BJ (cell line): Measurements from ENCODE around the gene SLAMF8. TPM values are rescaled to one million over a fixed set of nuclear protein-coding genes. Genes with fewer than 3 reads are reported as not detected.

Experiments used
- CTCF ChIA-PET: fragments of 350-600 bp; formaldehyde crosslinking; extraction: SDS; loops from one replicate; lab custom pipeline; 2021; ENCODE audit warnings: antibody characterized with exemption, inconsistent platforms; lab: Yijun Ruan, JAX
- POLR2A ChIA-PET: fragments of 300-600 bp; sonication (Branson Sonifier 250); formaldehyde crosslinking; extraction: SDS; loops from one replicate; lab custom pipeline; 2021; ENCODE audit warnings: antibody characterized with exemption; lab: Charles Lee
- DNase-seq: peaks from one replicate; pipeline ENCODE4 v3.0.0-alpha.2; 2011; ENCODE audit warnings: low read depth
- H3K27me3 ChIP-seq: 2 replicates; pipeline ENCODE4 v1.6.0; 2011; ENCODE audit warnings: low read length; ENCODE audit not compliant: control insufficient read depth, insufficient read depth
- H3K36me3 ChIP-seq: 2 replicates; pipeline ENCODE4 v1.5.1; 2011; ENCODE audit warnings: low read length; ENCODE audit not compliant: control insufficient read depth, insufficient read depth
- H3K4me3 ChIP-seq: 2 replicates; pipeline ENCODE4 v1.5.1; 2011; ENCODE audit warnings: low read depth, mild to moderate bottlenecking, control low read depth, low read length
- CTCF ChIP-seq: IDR thresholded peaks from 2 replicates; pipeline ENCODE4 v1.5.1; 2011; ENCODE audit warnings: low read depth, mild to moderate bottlenecking, control low read depth, inconsistent platforms, low read length, moderate library complexity; ENCODE audit not compliant: insufficient read depth
- polyA plus RNA-seq: library from polyadenylated mRNA; depleted of rRNA; stranded (reverse); fragments of >200 nt; gene quantifications from 2 replicates; pipeline ENCODE4 v1.2.3, GENCODE V29; 2011

Gene SLAMF8
- polyA plus RNA-seq, 1 experiment: 0.06 TPM

GRCh38 chr1:159873530-159874143 is 47.0 kb downstream of the SLAMF8 start:
- ChIA-PET CTCF (interaction anchor here (0.8 to 1.6 kb wide), 8 partner anchors 8 to 134 kb away, joined by 3 to 6 read pairs (median 4); partner anchors contain the start of gene VSIG8), POLR2A (no interaction called here)
- no peaks in the 10 kb centered on the region for H3K27me3 ChIP-seq
- DNase-seq: no peak
- TF ChIP-seq CTCF: no peak
- H3K36me3 ChIP-seq: no peaks in the 10 kb centered on the region
- H3K4me3 ChIP-seq: no peak overlapping the region

GRCh38 chr1:159877695-159878444 is 51.2 kb downstream of the SLAMF8 start:
- TF ChIP-seq CTCF: no peak
- ChIA-PET POLR2A (no interaction called here), CTCF (interaction anchor here (0.5 to 3.5 kb wide), 3 partner anchors 9 to 79 kb away, joined by 3 to 18 read pairs (median 11); no protein-coding TSS in a partner anchor)
- no peak overlapping the region for H3K4me3 ChIP-seq
- DNase-seq: no peak
- no peaks in the 10 kb centered on the region for H3K27me3 ChIP-seq
- H3K36me3 ChIP-seq: no peaks in the 10 kb centered on the region

GRCh38 chr1:159879136-159879535 is 52.5 kb downstream of the SLAMF8 start:
- POLR2A ChIA-PET: no interaction called here
- no peaks in the 10 kb centered on the region for H3K27me3 ChIP-seq
- H3K36me3 ChIP-seq: no peaks in the 10 kb centered on the region
- CTCF ChIA-PET: interaction anchor here (0.7 to 3.5 kb wide), 4 partner anchors 9 to 81 kb away, joined by 3 to 18 read pairs (median 8); no protein-coding TSS in a partner anchor
- no peak overlapping the region for H3K4me3 ChIP-seq
- no peak for DNase-seq
- no peak for TF ChIP-seq CTCF

- CTCF ChIA-PET: interaction anchor here (0.9 to 3.5 kb wide), 7 partner anchors 8 to 457 kb away, joined by 3 to 27 read pairs (median 4); no protein-coding TSS in a partner anchor
- no peak for DNase-seq
- no peaks in the 10 kb centered on the region for H3K36me3 ChIP-seq
- no peak overlapping the region for H3K4me3 ChIP-seq
- no peaks in the 10 kb centered on the region for H3K27me3 ChIP-seq
- no peak for TF ChIP-seq CTCF
- POLR2A ChIA-PET: no interaction called here
Observed at GRCh38 chr1:159879977-159880376, 53.3 kb downstream of the SLAMF8 start.

- H3K27me3 ChIP-seq: no peaks in the 10 kb centered on the region
- H3K36me3 ChIP-seq: no peaks in the 10 kb centered on the region
- POLR2A ChIA-PET: no interaction called here
- no peak overlapping the region for H3K4me3 ChIP-seq
- no peak for TF ChIP-seq CTCF
- CTCF ChIA-PET: interaction anchor here (0.9 to 3.5 kb wide), 5 partner anchors 10 to 457 kb away, joined by 3 to 27 read pairs (median 3); no protein-coding TSS in a partner anchor
- no peak for DNase-seq
Observed at GRCh38 chr1:159880430-159880829, 53.8 kb downstream of the SLAMF8 start.
